ENCODE results near the gene DACT2.
"Not testable (repeated sequence)": the region's sequence is repeated elsewhere in the genome, so short reads cannot be mapped to it uniquely, and the experiment has no call there.

The DACT2 gene

DNA sequence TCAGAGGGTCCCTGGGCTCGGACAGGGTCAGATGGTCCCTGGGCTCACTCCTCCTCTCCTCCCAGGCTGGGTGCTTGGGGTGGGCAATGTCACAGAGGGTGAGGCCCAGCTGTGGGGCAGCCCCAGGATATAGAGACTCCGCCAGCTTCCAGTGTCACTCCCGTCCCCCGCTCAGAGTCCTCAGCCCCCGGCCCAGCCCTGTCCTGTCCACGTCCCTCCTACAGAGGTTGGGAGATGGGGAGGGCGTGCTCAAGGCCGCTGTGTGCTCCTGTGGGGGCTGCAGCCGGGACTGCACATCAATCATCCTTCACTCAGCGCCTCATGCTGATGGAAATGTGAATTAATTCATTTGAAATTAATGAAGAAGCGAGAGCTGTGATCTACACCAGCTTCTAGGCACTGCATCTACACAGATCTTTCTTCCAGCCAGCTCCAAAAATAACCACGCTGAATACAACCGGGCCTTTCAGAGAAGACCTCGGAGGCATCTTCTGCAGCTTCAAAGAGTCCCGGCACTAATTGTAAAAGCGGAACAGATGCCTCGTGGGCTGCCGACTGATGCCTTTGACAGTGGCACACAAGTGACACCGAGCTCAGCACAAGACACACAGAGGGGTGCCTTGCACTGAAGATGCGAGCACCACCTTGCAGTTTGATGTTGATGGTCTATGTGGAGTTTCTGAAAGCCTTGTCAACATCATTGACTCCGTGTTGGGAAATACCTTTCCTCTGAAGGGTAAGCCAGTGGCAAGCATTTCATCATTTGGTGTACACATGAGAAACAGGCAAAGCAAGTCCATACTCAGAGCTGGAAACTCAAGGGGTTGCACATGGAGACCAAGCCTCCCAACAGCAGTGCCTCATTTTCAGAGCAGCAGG, 39.3 kb downstream of the DACT2 start:
- no peak for DNase-seq

DNA sequence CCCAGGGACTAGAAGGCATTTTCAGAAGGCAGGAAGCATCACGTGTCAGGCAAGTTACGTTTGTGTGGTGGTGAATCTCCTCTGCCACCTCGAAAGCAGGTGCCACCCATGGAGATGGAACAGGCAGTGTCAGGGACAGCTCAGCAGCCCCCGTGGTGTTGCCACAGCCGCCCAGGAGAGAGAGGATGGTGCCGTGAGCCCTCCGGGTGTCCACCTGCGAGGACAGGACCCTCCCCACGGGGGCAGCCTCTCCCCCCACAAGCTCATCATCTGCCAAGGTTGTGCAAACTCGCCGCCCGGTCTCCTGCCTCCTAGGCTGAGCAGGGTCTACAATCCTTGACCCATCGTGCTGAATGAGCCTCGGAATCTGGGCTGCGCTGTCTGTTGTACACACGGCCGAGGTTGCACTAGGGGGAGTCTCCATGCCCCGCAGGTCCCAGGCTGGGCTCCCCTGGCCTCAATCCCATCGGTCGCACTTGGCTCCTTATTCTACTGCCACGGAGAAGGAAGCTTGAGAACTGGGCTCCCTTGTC, 40.1 kb downstream of the DACT2 start:
- DNase-seq = no peak

DNA sequence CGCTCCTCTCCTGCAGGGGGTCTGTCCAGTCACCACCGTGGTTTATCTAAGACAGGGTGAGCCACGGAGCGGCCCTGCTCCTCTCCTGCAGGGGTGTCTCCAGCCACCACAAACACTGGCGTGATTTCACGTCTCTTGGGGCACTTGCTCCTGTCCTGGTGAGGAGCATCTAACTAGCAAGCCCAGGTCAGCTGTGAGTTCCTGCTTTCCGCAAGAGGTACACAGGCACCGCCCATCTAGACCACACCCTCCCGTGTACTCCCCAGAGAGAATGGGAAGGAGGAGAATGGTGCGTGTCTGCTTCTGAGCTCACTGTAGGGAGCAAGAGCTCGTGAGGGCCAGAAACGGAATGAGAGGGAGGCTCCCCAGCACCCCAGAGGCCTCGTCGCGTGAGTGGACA, 40.7 kb downstream of the DACT2 start:
- no peak for DNase-seq

DNA sequence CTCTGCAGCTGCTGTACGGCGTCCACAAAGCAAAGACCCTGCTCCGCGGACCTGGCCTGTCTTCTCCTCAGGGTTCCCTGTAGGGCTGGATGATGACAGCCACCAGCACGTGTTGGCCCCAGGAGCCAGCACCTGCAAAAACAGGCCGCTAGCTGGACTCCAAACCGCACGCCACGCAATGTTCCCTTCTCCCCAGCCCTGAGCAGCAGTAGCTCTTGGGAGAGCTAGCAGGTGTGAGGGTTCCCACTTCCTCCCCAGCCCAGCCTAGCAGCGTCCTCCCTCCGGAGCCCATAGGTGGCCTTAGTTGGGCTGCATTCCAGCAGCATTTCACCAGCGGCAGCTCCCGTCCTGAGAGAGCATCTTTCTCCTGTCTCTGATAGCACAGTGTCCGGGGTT, 42.3 kb downstream of the DACT2 start:
- no peak for DNase-seq

DNA sequence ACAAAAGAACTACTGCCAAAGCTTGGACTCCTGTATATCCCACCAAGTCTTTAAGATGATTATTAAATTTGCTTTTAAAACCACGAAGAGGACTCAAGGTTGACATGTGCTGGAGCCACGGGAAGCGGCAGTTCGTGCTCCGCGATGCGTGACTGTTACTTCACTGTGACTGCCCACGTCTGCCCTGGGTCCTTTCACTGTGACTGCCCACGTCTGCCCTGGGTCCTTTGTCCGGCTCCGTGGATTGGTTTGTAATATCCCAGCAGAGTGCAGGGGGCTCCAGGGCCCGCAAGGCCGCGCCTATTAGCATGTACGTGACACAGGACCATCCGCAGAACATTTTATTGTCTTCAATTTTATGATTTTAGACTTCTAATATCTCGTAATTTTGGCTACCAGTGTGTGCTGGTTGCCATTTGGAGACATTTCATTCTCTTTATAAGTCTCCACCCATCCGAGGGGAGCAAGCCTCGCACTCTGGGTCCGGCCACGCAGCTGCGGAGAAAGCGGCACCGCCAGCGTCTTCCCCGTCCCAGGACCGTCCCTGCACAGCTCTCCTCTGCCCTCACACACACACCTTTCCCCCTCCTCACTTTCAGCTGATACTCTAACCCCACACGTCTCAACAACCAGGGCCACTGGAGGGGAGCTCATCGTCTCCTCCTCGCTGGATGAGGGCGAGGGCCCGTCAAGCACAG, 42.9 kb downstream of the DACT2 start:
- no peak for DNase-seq

DNA sequence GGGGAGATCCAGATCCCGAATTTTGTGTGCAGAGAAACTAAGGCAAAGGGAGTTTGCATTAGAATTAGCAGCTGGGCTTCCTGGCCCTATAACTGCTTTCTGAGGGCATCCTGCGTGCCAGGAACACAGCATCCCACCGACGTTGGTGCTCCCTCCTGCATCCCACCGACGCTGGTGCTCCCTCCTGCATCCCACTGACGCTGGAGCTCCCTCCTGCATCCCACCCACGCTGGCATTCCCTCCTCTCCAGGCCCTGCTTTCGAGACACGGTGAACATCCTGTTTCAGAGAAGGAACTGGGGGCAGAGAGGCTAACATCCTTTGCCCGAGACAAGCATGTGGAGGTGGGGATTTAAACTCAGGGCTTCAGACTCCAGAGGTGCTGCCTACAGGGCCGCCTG, 44.4 kb downstream of the DACT2 start:
- DNase-seq = no peak

DNA sequence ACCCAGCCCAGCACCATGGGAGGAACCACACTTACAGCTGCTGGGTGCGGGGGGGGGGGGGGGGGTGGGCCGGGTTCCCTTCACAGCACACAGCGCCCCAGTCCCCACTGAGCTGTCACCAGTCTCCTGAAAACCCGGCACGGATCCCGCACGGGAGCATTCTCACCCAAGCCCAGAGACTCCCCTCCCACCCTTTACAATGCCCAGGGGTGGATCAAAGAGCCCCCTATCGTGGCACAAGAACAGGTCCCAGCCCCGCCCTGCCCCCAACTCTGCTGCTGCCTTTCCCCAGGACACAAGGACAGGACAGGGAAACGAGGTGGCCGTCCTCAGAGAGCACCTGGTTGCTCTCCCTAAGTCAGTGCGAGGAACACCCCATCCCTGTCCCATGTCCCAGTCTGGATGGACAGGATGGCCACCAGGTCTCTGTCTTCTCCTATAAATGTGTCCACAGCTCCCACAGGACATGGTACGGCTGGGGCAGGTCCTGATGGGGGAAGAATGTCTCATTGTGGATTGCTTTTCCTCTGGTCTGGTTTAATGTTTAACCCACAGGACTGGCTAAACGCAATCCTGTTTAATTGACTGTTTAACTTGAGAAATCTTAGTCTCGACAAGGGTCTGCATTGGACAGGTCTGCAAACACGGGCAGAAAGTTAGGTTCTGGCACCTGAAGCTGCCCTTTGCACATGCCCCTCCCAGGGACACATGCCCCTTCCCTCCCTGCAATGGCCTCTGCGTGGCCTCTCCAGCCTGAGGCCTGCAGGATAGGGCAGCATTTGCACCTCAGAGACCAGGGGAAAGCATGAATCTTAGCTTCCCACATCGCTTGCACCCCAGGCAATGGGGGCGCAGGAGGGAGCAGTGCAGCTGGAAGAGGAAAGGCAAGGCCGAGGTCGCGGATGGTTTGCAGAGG, 45.3 kb downstream of the DACT2 start:
- DNase-seq = no peak

DNA sequence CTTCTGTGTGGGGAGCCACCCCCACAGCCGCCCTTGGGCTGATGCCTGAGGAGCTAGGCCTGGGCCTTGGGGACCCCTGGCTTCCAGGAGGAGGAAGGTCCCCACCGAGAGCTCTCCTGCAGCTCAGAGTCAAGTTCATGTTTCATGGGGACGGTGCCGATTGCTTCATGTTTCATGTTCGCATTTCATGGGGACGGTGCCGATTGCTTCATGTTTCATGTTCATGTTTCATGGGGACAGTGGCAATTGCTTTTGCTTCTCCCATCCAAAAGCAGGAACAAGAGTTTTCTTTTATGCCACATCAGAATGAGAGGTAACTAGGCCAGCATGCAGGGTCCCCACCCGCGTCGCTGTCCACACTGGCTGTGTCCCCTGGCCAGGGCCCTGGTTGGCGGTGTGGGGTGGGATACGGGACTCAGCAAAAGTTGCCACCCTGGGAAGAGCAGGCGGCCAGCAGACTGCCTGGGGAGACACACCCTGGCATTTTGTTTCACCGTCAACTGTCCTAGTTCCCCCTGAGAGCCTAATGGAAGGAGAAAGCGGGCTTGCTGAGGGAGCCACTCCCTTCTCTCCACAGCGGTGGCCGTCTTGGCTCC, 46.0 kb downstream of the DACT2 start:
- DNase-seq = no peak

DNA sequence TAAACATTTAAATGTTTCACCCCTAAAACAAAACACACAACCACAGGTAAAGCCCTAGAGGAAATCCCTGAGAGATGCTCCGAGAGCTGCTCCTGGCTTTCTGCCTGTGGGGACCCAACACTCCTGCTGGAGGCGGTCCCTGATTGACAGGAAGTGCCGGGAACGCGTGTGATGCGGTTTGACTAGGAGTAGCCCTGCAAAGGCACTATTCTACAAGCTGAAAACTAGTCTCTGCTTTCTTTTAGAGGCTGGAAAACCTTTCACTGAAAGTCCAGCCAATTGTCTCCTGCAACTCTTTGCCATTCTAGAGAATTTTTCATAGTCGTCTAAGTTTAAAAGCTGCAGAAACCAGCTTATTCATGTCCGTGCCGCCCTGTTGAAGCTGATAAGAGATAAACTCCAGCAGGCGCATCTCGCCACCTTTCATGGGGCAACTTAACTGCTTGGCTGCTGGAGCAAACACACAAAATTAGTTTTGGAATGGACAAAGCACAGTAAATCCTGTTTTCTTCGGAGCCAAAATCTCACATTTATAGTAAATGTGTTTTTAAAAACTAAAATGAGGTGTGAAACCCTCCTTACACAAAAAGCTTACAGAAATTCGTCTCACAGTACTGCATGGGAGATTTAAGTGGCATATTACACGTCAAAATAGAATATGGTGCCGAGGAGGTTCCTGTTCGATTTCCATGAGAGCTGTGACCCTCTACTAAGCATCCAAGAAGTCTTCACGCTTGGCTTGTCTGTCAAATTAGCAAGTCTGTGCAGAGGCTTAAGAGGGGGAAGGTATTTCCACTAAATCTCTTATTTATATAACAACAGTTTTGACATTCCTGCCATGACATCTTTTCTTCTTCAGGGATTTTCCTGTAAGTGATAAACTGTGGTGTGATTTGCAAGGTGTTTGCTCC, 46.9 kb downstream of the DACT2 start:
- no peak for DNase-seq

DNA sequence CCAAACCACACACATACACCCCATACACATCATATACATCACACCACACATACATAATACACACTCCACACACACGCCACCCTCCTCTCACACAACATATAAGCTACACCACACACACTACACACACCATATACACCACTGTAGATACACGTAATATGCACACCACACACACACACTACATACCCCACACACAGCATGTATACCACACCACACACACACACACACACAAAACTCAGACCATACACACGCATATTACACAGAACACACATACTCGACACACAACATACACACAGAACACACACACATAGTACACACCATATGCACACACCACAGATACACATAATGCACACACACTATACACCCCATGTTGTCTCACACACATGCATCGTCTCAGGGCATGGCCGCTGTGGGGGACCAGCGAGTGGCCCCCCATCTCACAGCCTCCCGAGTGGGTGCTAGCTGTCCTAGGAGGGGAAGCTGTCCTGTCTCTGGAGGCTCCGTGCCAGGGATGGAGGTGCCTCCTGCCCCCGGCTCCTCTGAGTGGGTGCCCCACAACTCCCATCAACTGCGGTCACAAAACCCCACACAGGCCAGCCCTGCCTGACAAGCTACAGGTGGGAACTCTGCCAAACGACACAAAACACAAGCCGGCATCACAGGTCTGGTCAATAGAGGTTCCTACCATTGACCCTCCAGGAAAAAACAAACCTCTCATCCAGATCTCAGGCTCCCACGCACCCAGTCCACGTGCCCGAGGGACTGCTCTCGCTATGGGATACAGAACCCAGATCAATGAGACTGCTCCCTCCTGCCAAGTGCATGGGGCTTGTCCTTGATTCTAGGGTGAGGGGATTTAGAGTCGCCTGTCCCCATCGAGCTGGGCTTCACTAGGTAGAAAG, 49.1 kb downstream of the DACT2 start:
- DNase-seq = no peak

DNA sequence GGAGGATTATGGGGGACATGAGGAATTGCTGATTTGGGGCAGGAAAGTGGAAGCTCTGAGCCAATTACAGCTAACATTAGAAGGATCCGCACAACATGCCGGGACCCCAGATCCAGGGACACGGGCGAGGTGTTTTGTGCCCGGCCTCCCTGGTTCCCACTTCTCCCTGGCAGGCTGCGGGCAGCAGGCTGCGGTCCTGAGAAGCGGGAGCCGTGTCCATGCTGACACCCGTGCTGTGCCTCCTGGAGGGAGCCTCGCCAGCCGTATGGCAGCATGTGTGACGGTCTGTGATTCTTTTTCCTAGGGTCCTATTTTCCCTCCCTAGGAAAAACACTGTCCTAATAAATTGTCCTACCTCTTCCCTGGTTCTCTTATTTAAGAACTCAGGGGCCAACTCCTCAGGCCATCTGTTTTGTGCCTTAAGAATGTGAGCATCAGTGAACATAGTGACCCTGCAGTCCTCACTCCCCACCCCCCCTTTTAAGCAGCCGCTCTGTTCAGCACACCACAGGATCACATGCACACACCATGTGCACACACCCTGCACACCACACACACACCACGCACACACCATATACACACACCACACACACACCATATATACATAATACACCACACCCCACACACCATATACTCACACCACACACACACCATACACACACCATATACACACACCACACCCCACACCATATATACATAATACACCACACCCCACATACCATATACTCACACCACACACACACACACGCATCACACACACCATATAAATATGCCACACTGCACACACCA, 49.9 kb downstream of the DACT2 start:
- DNase-seq = no peak

DNA sequence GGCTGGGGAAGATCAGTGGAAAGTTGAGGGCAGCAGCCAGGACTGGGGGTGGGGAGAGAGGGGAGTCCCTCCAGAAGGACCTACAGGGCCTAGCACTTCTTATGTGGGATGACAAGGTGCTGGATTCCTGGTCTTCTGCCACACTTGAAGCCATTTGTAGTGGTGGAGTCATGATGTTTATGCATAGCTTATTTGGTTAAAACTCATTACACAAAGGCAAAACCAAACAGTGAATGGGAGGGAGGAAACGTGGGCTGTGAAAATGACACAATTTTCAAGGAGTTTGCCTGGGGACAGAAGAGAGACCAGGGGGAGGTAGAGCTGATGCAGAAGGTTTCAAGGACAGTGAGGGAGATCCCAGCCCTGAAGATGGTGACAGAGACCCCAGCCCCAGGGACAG, 50.8 kb downstream of the DACT2 start:
- DNase-seq = no peak

DNA sequence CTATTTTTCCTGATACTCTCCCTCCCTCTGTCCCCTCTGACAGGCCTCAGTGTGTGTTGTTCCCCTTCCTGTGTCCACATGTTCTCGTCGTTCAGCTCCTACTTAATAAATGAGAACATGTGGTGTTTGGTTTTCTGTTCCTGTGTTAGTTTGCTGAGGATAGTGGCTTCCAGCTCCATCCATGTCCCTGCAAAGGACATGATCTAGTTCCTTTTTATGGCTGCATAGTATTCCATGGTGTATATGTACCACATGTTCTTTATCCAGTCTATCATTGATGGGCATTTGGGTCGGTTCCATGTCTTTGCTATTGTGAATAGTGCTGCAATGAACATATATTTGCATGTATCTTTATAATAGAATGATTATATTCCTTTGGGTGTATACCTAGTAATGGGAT, 51.8 kb downstream of the DACT2 start:
- DNase-seq = not testable (repeated sequence)

DNA sequence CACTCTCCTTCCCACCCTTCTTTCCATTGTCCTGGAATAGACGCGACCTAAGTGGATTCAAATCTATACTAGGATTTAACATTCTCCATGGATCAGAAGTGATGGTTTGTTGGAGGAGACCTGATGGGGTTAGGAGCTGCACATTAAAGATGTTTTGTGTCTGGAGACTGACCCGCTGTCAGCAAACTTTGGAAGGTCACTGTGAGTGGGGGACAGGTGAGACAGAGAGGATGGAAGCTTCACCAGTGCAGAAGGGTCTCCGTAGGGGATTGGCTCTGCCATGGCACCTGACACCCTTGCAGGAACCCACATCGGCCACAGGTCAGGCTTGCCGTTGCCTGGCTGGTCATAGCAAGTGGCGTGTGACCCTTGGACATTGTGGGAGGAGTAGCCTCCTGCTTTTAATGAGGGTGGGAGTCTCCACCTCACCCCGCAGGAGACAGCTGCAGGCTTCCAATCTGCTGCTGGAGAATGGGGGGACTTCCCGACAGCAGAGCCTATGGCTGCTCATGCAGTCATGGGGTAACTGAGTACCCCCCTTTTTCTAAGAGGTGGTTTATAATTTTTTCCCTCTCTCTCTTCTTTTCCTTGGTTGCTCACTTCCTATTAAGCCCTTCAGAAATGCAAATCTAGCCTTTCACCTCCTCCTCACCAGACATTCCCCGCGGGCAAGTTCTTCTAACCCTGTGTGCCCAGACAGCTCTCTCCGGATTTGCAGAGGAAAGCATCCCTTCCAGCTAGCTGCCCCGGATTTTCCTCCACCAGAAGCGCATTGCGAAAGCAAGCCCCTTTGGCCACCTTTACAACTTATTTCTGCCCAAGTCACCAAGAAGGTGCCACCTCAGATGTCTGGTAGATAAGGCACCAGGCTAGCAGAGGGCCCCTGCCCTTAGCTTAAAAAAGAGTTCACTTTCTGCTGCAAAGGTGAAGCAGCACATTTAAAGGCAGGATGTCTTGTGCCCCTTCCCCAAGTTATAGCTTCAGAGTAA, 53.5 kb downstream of the DACT2 start:
- no peak for DNase-seq

DNA sequence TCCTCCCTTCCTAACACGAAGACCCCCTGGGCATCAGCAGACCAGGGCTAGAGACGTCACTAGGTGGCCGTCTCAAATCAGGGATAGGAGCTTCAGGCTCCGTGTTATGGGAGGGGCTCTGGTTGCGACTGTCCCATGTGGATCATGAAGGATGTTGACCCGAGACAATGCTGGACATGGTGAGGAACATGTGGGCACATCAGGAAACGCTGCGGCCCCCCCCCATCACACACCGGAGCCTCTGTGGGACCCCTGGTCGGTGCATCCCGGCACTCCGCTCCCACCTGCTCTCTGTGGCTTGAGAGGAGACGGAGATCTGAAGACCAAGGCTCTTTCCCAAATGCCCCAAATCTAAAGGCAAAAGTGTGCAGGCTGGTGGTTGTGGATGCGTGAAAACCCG, 54.2 kb downstream of the DACT2 start:
- no peak for DNase-seq

DNA sequence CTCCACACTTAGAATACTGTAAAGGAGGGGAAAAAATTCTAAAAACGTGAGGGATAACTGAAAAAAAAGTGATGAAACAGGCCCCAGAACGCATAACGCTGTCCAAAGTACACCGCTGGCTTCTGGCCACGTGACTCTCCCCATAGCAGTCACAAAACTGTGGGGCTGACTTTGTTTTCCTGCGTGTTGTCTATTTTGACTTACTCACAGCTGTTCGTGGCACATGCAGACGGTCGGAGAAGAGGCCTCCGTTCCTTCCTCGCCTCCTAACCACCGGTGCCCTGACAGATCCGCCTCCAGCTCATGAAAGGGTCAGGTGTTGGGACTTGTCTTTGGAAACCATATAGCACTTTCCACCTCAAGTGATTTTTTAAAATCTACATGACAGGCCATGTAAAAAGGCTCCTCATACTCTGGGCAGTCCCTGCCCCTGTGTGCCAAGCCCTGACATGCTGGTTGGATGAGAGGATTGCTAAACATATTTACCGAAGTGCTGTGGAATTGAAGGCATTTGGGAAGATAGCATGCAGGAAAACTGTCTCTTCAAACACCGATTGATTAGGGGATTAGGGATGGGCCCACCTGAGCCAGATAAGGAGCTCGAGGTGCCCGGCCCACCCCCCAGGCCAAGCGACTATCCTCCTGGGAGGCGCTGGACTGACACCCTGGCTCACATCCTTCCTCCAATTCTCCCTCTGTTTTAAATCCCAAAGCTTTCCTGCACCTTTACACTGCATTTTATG, 54.8 kb downstream of the DACT2 start:
- DNase-seq = no peak

DNA sequence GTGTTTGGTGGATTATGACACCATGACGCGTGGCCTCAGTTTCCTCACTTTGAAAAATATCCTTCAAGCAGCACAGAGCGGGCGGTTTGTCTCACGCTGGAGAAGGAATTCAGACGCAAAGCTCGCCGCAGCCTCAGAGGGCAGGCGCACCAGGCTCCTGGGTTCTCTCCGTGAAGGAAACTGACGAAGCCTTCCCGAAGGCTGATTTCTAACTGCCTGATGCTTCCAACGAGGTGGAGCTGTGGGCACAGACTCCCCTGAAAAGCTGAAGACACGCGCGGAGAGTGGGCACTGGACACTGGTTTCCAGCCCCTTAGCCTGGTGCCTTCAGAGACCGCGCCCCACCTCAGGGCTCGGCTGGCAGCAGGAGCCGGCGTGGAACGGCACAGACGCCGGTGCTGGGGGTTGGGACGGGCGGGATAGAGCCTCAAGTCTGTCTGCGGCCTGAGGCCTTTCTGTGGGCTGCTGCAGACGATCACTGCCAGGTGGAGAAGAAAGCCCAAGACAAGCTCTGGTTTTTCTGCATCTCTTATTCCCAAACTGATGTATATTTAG, 56.1 kb downstream of the DACT2 start:
- no peak for DNase-seq

Measured in stimulated activated CD8-positive, alpha-beta memory T cell treated with anti-CD3 and anti-CD28 coated beads, Interleukin-4, amount 100 ng/mL, for 48 hours (primary cell).